ENCODE data around the gene CACNB2.

Gene CACNB2

DNA sequence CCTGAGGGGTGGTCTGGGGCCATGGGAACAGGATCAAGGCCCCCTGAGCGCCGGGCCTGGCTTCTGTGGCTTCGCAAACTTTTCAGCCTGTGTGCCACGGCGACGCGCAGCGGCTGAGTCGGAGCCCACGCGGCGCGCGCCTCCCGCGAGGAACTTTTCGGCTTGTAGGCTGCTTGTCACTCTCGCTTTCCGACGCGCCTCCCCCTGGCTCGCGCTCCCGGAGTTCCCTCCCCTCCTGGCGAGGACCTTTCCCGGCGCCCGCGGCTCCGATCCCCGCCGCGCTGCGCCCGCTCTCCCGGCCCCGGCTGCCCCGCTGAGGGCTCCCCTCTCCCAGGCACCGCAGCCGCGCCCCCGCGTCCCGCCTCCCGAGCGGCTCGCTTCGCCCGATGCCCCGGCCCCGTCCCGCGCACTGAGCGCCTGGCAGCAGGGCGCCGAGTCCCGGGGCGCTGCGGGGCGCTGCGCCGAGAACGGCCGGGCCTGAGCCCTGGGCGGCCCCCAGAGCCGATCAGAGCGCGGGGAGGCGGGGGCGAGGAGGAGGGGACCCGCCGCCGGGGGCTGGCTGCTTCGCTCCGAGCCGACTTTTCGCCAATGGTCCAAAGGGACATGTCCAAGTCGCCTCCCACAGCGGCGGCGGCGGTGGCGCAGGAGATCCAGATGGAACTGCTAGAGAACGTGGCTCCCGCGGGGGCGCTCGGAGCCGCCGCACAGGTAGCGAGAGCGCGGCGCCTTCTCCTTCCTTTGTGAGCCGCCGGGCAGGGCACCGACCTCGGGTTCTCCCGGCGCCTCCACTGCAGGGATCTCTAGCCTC lies at the start of gene CACNB2:
Gene CACNB2, plus strand, starts transcription at position 276 of the 808 bp plus-strand sequence.
- DNase-seq = no peak

DNA sequence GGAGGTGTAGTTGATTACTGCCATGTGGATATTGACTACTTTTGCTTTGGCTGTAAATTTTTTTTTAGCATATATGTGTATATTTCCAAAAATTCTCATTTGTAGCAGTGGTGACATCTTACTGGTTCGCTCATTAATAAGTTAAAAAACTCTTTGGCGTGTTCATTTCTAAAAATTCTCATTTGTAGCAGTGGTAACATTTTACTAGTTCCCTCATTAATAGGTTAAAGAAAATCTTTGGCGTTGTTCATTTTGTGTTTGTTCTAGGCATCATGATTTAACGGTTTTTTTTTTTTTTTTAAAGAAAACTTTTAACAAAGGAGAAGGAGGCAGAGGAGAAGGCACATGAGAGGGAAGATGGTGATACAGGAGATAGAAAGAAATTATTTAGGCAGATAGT lies 45.9 kb upstream of the CACNB2 start:
- no peak for DNase-seq

DNA sequence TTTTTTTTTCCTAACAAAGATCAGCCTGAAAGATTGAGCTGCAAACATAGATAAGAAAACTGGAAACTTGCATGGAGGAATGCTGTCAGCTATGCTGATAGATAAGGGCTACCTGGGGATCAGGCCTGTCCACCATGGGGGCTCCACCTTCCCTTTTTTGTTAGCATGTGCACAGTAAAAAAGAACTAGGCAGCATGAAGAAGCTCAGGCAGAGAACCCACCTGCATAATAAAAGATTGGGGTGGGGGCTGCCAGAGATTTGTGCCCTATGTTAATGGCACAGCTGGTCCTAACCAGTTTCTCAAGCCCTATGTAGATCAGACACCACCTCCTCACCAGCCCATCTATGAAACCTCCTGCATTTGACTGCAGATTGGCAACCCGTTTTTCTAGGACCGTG lies 45.4 kb upstream of the CACNB2 start:
- DNase-seq = no peak

DNA sequence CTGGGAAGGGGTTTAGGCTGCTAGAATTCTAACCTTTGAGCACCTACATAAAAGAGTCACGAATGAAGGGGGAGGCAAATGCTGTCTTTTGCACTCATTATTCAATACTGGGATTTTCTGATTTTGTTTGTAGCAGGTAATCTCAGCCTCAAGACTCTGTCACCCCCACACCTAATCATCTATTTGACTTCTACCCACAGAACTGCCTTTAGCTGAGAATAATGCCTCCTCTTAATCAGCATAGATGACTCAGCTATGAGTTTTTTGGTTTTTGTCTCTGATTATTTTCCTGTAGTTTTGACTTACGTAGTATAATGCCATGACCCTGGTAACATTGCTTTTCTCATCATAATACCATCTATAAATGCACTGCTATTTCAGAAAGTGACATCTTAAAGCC lies 42.7 kb upstream of the CACNB2 start:
- DNase-seq = no peak

GRCh38 chr10:18098201-18098600 lies 42.0 kb upstream of the CACNB2 start:
- no peak for DNase-seq

DNA sequence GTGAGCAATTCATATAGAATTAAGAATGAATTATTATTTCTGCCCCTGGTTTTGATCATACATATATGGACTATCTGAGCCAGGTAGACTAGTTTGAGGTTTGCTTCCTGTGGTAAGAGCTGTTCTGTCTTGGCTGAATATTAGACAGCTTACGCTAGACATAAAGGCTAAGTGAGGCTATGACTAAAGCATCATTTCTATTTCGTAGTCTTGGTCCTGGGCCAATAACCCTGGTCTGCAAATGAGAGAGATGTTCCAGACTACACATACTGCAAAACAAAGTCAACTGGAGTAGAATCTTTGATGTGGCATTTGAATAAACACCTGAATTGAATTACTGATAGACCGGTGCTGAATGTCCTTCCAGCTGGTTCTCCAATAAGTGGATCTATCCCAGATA lies 40.8 kb upstream of the CACNB2 start:
- DNase-seq = no peak

DNA sequence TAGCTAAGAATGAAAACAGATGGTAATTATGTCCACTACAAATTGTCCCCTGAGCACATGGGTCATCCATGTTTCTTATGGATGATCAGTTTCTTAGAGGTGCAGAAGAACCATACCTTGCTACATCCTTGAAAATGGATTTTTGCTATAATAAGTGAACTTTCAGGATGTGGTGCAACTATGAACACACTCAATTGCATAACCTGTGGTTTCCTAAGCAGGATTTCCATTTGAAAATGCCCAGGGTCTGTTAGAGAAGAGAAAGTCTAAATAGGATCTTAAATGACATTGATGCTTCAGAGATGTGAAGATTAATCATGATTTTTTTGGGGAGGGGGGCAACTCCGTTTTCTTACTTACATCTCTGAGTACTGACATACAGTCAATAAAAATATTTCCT lies 39.6 kb upstream of the CACNB2 start:
- DNase-seq = no peak

- DNase-seq = no peak
Measured at GRCh38 chr10:18102404-18102803, 37.8 kb upstream of the CACNB2 start.

- peak in 1 of 2 experiments; percentile 1 for DNase-seq
Measured at GRCh38 chr10:18104223-18104872, 35.9 kb upstream of the CACNB2 start.

- no peak for DNase-seq
Measured at GRCh38 chr10:18109341-18109870, 30.8 kb upstream of the CACNB2 start.

DNA sequence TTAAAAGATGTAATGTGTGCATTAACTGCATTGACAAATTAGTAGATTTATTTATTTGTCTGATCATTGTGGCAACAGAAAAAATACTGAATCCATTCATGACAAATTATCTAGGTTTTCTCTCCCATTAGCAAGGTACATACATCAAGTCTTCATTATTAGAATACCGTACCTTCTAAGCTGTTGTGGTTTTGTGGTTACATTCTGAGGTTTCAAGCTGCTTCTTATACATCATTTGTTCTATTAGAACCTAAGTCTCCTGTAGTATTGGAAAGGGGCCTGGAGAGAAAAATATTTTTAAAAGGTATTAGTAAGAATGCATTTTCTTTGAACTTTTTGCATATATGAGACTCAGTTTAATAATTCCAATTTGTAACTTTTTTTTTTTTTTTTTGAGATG lies 26.3 kb upstream of the CACNB2 start:
- no peak for DNase-seq

- no peak for DNase-seq
Measured at GRCh38 chr10:18117276-18117675, 22.9 kb upstream of the CACNB2 start.

DNA sequence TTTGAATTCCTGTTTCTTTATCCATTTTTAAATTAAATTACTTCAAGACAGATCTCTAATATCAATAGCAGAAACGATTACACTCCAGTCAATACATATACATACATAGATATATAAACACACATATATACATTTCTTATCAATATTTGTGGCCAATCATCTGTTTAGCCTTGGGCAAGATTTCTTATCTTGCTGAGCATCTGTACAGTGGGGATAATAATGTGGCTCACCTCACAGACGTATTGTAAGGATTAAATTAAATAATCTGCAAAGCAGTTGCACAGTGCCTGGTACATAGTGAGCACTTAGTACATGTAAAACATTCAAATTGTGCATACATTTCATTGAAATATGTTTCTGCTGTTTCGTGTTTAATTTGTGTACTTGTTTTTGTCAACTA lies 17.5 kb upstream of the CACNB2 start:
- DNase-seq = no peak

DNA sequence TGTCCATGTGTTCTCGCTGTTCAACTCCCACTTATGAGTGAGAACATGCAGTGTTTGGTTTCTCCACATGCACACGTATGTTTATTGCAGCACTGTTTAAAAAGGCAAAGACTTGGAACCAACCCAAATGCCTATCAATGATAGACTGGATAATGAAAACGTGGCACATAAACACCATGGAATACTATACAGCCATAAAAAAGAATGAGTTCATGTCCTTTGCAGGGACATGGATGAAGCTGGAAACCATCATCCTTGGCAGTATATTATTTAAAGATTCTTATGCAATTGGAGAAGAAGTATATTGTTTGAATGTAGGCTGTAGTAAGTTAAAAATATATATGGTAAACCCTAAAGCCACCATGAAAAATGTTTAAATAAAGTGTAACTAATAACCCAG lies 7.2 kb upstream of the CACNB2 start:
- DNase-seq = no peak

- DNase-seq = no peak
Measured at GRCh38 chr10:18134509-18134908, 5.7 kb upstream of the CACNB2 start.

DNA sequence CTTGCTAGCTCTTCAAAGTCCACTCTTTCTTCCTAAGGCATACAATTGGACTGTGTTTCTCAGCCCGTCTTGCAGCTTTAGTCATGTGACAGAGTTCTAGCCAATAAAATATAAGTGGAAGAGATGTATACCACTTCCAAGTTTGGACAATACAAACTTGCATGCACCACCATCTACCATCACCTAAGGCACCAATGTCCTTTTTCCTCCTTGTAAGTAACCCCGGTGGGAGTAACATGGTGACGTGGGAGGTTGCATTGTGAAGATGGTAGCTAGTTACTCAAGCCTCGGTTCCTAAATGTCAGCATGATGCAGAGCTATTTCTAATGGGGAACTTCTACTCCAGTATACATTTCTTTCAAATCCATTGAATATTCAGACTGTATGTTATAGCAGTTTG lies 5.3 kb upstream of the CACNB2 start:
- DNase-seq = no peak

- DNase-seq = no peak
Measured at GRCh38 chr10:18136073-18136791, 4.0 kb upstream of the CACNB2 start.

DNA sequence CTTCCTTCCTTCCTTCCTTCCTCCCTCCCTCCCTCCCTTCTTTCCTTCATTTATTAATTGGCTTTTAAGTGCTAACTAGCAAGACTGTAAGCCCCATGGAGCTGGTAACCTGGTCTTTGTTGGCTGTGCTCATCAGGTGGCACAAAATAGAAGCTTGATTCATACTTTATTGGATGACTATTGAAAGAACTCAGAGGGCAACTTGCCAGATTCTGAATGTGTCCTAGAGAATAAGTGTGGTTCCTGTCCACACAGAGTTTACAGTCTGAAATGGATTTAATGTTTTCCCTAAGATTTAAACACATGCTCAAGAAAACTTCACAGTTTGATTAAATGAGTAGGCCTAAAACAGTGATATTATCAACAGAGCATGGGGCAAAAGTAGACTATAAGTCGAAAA lies 3.1 kb upstream of the CACNB2 start:
- DNase-seq = no peak

DNA sequence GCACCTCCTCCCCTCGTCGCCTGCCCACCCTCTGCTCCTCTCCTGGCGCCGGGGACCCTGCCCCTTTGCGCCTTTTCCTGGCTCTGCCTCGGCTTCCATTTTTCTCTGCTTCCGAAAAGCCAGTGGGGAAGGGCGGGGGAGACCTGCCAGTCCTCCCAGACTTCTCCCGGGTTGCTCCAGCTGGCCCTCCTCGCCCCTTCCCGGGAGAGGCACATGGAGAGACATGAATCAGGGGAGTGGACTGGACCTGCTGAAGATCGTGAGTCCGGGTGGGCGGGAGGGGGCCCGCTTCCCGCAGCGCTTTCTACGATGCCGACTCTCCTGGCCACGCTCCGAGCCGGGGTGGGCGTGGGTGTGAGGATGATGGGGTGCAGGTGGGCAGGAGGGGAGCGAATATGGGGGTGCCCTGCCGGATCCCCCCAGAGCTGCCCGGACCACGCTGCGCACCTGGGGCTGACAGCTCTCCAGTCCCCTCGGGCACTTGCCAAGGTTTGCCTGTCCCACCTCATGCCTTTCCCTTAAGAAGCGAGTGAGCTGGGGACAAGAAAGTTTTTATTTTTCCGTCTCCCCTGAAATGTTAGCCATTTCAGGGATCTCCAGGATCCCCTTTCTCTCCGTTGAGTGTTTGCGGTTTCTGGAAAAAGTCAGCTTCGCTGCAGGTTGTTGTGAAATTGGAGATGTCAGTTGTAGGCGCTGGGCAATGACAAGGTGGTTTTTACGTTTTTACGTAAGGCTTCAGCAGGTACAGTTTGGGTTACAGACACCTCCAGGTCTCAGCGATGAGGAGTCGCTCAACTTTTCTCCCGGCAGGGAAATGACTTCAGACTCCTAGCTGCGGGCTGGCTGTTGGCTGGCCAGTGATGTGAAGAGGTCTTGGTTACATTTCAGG lies 977 bp downstream of the CACNB2 start:
- no peak for DNase-seq

- DNase-seq = no peak
Measured at GRCh38 chr10:18142151-18142550, 1.9 kb downstream of the CACNB2 start.

DNA sequence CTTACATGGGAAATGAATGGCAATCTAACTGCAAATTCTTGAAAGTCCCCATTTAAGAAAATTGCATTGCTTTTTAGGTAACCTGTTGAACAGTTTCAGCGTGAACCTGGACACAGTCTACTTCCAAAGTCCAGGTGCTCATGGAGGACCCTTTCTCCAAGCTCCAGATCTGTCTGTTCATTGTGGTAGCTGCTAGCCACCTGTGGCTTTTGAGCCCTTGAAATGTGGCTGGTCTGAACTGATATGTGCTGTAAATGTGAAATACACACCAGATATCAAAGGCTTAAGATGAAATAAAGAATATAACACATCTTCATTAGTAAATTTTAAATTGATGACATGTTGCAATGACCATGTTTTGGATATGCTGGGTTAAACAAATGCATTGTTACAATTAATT lies 4.2 kb downstream of the CACNB2 start:
- no peak for DNase-seq

DNA sequence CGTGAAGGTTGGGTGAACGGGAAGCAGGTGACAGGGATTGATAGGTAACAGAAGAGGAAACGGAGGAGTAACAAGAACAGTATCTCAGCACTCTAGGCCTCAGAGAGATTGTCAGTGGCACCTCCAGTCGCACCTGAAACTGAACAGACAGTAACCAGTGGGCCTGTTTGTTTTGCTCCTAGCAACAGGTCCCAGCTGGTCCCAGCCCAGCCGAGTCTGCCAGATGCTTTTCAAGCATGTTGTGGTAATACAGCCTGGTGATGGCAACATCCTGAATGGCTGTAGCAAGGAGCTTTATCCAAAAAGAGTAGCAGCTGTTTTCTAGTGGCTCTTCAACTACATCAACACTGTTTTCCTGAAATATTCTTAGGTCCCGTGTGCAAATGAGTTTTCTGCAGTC lies 4.7 kb downstream of the CACNB2 start:
- DNase-seq = no peak

GRCh38 chr10:18145652-18146051 lies 5.4 kb downstream of the CACNB2 start:
- DNase-seq = no peak
